Measurements from ENCODE around the gene SH3GL1. TPM values are rescaled to one million over a fixed set of nuclear protein-coding genes. Genes with fewer than 3 reads are reported as not detected.

Gene SH3GL1
- total and polyA plus RNA-seq, 9 of the 15 experiments (the other 6 are each of a cell fraction or from before 2014, with no cell fraction given) = 1.7 to 75.3 (median 25.7) TPM

DNA sequence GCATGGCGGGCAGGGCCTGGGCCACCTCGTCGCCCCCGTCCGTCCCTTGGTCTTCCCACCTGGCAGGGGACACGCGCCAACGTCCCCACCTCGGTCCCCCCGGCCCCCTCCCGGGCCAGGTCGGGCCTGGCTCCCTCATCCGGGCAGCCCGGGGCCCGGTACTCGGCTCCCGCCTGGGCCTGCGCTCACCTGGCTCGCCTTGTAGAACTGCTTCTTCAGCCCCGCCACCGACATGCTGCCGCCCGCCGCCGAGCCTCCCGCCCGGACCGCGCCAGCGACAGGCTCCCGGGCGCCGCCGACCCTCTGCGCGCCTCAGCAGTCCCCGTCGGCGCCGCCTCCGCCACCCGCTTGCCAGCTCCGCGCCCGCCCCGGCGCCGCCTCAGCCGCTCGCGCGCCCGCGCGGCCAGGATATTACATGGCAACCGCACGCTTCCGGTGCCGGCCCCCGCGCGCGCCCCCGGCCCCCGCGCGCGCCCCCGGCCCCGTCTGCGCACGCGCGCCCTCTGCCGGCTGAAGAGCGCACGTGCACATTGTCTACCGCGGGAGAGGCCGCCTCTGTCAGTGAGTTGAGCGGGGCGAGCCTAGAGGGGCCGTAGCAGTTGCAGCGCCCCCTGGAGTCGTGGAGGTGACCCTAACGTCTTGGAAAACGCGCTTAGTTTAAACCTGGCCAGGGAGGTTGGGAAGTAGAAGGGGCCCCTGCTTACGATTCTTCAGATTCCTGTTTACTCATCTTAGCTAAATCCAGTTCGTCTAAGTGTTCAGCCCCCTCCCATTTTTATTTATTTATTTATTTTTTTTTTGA, at the start of gene SH3GL1 (continued):
- TF ChIP-seq, protein P1, sequence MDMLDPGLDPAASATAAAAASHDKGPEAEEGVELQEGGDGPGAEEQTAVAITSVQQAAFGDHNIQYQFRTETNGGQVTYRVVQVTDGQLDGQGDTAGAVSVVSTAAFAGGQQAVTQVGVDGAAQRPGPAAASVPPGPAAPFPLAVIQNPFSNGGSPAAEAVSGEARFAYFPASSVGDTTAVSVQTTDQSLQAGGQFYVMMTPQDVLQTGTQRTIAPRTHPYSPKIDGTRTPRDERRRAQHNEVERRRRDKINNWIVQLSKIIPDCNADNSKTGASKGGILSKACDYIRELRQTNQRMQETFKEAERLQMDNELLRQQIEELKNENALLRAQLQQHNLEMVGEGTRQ (CRISPR knock-in tag; IDR thresholded peaks at IDR 0.05) = peak; percentile 49
- TF ChIP-seq U2AF2 (optimal IDR thresholded peaks at IDR 0.05; ENCODE audit: low read depth, low read length) = no peak
- peak; percentile 70 for TF ChIP-seq MYBL2 (IDR thresholded peaks at IDR 0.05; ENCODE audit: low read depth)
- no peak for TF ChIP-seq MYBL2 (CRISPR knock-in tag; IDR thresholded peaks at IDR 0.05; ENCODE audit: borderline replicate concordance)
- no peak for TF ChIP-seq RBM39 (optimal IDR thresholded peaks at IDR 0.05; ENCODE audit: low read depth, low read length)
- no peak for TF ChIP-seq SREBF1 (IDR thresholded peaks at IDR 0.05; ENCODE audit: borderline replicate concordance, low read depth, low read length)
- TF ChIP-seq, protein P2, sequence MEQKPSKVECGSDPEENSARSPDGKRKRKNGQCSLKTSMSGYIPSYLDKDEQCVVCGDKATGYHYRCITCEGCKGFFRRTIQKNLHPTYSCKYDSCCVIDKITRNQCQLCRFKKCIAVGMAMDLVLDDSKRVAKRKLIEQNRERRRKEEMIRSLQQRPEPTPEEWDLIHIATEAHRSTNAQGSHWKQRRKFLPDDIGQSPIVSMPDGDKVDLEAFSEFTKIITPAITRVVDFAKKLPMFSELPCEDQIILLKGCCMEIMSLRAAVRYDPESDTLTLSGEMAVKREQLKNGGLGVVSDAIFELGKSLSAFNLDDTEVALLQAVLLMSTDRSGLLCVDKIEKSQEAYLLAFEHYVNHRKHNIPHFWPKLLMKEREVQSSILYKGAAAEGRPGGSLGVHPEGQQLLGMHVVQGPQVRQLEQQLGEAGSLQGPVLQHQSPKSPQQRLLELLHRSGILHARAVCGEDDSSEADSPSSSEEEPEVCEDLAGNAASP (IDR thresholded peaks at IDR 0.05) = no peak
- no peak for TF ChIP-seq POLR2H (tag; IDR thresholded peaks at IDR 0.05; ENCODE audit: low read depth)
- no peak for TF ChIP-seq SNRNP70 (optimal IDR thresholded peaks at IDR 0.05; ENCODE audit: low read depth, low read length)
- TF ChIP-seq, protein P3, sequence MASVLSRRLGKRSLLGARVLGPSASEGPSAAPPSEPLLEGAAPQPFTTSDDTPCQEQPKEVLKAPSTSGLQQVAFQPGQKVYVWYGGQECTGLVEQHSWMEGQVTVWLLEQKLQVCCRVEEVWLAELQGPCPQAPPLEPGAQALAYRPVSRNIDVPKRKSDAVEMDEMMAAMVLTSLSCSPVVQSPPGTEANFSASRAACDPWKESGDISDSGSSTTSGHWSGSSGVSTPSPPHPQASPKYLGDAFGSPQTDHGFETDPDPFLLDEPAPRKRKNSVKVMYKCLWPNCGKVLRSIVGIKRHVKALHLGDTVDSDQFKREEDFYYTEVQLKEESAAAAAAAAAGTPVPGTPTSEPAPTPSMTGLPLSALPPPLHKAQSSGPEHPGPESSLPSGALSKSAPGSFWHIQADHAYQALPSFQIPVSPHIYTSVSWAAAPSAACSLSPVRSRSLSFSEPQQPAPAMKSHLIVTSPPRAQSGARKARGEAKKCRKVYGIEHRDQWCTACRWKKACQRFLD (CRISPR knock-in tag; IDR thresholded peaks at IDR 0.05) = peak; percentile 98
- TF ChIP-seq, protein P4, sequence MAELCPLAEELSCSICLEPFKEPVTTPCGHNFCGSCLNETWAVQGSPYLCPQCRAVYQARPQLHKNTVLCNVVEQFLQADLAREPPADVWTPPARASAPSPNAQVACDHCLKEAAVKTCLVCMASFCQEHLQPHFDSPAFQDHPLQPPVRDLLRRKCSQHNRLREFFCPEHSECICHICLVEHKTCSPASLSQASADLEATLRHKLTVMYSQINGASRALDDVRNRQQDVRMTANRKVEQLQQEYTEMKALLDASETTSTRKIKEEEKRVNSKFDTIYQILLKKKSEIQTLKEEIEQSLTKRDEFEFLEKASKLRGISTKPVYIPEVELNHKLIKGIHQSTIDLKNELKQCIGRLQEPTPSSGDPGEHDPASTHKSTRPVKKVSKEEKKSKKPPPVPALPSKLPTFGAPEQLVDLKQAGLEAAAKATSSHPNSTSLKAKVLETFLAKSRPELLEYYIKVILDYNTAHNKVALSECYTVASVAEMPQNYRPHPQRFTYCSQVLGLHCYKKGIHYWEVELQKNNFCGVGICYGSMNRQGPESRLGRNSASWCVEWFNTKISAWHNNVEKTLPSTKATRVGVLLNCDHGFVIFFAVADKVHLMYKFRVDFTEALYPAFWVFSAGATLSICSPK (IDR thresholded peaks at IDR 0.05; ENCODE audit: borderline replicate concordance) = no peak
- TF ChIP-seq ZFX (CRISPR knock-in tag; IDR thresholded peaks at IDR 0.05) = peak; percentile 81
- no peak; the same call in 1 of the 2 replicates for TF ChIP-seq ZNF384 (IDR thresholded peaks at IDR 0.05; ENCODE audit: low read depth, low read length)
- TF ChIP-seq ZZZ3 (IDR thresholded peaks at IDR 0.05) = no peak
- no peak for TF ChIP-seq SPI1 (IDR thresholded peaks at IDR 0.05; ENCODE audit: borderline replicate concordance, low read depth, low read length)
- TF ChIP-seq, protein P5, sequence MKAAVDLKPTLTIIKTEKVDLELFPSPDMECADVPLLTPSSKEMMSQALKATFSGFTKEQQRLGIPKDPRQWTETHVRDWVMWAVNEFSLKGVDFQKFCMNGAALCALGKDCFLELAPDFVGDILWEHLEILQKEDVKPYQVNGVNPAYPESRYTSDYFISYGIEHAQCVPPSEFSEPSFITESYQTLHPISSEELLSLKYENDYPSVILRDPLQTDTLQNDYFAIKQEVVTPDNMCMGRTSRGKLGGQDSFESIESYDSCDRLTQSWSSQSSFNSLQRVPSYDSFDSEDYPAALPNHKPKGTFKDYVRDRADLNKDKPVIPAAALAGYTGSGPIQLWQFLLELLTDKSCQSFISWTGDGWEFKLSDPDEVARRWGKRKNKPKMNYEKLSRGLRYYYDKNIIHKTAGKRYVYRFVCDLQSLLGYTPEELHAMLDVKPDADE (conservative IDR thresholded peaks at IDR 0.05; ENCODE audit: control insufficient read depth, low read depth, low read length) = peak; percentile 79
- TF ChIP-seq TAF1 (IDR thresholded peaks at IDR 0.05; ENCODE audit: control insufficient read depth, extremely low read depth, insufficient read depth, low read length, severe bottlenecking) = peak; percentile 79

Data from K562 (cell line).